Activated naive CD4-positive, alpha-beta T cell (primary cell): Measurements from ENCODE around the gene KRTAP17-1.

Experiments
- DNase-seq, 4 experiments: peaks; one replicate each; lab custom pipeline; 2025; lab: John Stamatoyannopoulos, UW

Gene KRTAP17-1

DNA sequence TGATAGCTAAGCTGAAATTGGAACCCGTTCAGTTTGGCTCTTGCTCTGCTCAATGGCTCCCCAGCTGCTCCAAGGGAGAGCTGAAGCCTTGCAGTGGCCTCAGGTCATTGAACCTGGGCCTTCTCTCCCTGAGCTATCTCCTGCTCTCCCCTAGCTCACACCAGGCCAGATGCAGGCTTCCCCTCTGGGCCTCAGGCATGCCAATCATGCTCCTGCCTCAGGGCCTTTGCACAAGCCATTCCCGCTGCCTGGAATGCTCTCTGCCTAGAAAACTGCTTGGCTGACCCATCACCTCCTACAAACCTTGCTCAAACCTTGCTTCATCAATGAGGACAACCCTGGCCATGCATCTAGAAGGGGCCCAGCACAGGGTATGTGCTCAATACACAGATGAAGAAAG lies 16.7 kb upstream of the KRTAP17-1 start:
- DNase-seq = no peak

DNA sequence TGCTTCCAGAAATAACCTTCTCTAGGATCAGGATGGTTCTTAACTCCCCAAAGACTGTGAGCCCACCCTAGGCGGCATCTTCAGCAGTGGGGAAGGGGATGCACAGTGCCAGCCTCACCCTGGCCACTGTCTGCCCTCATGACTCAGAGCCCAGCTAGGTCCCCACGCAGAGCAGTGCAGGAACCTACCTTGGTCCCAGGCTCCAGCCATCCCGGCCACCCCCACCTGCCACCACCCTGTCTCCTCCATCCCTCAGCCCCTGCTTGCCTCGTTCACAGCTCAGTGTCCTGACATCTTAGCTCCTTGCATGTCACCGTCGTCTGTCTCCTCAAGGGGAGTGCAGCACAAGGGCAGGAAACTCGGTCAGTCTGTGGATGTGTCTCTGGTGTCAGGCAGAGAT lies 16.1 kb upstream of the KRTAP17-1 start:
- no peak for DNase-seq

DNA sequence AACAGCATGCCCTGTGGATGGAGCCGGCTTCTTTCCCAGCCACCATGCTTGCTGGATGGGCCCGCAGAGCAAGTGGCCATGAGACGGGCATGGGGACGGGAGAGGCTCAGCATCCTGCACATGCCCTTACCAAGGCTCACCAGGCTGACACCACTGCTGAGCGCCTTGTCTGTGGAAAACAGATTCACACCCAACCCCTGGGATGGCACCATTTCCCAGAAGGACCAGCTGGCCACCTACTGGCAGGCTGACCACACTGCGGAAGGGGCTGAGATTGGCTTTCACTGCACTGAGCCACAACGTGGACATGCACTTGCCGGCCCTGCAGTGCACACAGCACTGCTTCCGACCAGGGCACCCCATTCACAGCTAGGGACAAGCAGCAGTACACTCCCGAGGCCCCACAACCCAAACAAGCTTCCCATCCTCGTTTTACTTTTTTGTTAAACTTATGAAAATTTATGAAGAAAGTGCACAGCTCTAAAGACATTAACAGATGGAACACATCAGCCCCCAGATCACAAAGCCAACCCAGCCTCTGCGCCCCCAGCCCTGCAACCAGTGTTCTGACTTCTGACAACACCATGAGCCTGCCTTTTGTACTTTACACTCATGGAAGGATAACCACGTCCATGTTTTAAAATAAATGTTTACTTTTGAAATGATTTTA lies 13.9 kb upstream of the KRTAP17-1 start:
- DNase-seq = no peak

DNA sequence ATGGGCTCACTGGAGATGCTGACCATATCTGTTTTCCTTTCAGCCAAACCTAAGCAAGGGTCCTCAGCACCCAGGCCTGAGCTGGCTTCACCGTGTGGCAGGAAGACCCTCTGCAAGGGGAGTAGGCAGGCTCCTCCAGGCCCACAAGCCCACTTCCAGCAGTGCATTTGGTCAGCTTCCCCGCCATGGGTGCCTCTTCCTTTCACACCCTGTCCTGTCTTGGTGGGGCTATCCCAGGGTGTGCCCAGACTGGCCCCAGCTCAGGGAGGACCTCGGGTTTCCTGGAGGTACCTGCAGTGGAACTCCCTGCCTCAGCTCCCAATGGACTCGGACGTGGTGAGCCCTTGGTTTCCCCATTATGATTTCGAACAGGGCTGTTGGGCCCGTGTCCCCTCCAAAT lies 12.7 kb upstream of the KRTAP17-1 start:
- no peak for DNase-seq

DNA sequence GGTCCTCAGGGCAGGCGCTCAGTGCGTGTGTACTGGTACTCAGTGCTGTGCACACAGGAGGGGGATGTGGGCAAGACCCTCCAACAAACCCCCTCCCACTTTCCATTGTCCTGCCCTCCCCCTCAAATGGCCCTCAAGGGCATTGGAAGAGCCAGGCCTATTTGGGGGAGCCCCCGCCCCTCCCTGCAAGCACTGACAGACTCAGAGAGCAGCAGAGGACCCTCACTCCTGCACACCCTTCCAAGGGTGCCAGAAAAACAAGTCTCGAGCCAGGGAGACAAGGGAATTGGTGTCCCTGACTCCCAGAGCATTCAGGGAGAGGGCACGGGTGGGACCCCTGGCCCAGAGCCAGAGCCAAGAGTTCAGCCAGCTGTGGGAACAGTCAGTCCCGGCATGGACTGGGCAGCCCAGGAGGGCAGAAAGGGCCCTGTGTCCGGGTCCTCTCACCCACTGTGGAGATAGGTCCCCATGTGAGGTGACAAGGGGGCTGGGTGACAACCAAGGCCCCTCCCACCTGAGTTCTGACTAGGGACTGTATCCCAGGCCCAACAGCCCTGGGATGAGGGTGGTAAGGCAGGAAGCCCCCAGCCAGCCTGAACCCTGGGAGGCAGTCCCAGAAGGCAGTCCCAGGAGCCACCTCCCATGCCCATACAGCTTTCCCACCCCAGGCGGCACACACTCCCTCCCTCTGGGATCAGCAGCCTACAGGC lies 12.1 kb upstream of the KRTAP17-1 start:
- DNase-seq = no peak

DNA sequence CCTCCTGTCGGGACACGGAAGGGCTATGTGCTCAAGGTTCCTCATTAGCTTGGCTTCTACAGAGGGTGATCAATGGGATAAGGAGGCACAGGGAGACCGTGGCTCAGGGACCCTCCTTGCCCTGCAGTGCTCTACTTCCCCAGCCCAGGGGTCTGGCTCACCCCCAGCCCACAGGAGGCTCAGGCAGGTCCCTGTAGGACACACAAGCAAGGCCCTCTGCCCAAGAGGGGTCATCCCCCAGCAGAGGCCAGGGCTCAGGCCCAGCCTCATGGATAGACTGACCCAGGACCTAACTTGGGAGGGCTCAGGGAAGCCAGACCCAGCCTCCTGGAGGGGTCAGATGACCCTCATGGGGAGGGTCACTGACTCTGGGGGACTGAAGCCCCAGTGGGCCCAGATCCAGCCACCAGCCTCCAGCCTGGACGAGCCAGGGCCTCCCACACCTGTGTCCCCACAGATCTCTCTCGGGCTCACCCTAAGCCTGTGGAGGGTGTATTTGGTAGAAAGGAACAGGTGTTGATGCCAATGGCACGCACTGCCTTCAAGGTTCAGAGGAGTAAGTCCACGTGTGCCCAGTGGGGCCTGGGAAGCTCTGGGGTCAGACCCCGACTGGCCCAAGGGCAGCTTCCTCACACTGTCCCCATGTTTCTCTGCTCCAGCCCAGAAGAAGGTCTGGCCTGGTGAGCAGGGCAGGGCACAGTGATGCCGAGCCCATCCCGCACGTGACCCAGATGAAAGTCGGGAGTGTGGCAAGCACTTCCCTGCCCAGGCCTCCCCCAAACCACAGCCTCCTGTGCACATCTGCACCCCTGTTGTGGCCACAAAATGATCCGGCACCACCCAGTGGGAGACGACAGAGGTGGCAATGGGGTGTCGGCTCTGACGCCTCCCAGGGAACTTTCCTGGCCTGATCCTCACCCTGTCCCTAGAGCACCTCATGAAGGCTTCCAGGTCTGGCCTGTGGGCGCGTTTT lies 10.9 kb upstream of the KRTAP17-1 start:
- DNase-seq = no peak

DNA sequence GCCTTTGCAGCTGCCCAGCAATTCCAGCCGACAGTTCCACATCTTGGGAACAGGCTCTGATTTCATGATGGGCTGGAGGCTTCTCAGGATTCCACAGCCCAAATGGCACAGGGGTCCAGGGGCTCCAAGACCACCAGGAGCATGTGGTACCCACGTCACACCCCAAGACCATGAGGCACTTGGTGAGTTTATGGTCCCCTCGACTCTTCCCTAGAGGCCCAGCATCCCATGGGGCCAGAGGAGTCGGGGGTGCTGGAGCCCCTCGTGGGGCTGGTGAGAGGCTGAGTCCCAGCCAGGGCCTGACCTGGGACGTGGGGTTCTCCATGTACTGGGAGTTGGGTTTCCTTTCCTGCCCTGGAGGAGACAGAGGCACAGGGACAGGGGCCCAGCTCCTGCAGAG lies 10.1 kb upstream of the KRTAP17-1 start:
- DNase-seq = no peak

DNA sequence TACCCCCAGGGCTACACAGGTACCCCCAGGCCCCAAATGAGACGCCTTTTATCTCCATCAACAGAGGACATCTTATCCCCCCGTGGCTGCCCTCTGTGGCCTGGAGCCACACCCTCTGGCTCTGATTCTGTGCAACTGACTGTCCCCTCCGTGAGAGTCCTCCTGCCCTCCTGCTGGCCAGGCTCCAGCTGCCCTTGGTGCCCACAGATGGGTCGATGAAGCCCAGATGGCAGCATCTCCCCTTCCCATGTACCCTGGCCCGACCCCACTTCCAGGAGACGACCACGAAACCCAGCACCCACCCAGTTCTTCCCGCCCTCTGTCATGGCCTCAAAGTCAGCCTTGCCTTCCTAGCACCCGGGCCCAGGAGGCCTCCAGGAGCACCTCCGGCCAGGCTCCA lies 9.6 kb upstream of the KRTAP17-1 start:
- DNase-seq = no peak

DNA sequence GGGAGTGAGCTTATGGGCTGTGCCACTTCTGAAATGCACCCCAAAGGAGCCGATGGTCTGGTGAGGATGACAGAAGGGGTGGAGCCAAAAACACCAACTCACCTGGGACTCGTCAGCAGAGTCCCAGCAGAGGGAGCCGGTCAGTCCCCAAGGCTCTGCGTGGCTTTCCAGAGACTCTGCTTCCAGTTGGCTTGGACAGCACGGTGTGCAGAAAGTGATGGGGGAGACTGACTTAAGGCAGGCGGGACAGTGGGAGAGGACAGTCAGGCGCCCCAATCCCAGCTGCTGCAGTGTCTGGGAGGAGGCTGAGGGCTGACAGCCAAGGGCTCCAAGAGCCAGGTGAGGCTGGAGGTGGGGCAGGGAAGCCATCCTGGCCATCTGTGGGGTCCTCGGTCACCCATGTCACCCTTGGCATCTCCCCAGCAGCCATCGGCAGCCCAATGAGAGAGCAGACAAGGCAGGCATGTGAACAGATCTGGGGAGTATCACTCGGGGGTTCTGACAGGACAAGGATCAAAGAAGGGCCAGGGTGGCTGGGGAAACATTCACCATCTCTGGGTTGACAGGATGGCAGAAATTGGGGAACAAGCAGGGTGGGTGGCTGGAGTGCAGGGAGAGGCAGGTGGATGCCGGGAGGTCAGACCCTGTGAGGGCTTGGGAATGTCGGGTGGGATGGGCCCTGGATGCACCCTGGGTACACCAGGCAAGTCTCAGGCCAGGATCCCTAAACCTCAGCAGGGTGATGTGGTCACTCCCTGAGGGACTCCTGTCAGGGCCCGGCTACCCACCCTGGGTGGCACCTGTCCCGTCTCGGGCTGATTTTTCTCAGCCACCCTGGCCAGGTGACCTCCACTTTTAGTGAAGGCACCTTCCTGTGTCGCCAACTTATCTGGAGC lies 8.9 kb upstream of the KRTAP17-1 start:
- DNase-seq = no peak

DNA sequence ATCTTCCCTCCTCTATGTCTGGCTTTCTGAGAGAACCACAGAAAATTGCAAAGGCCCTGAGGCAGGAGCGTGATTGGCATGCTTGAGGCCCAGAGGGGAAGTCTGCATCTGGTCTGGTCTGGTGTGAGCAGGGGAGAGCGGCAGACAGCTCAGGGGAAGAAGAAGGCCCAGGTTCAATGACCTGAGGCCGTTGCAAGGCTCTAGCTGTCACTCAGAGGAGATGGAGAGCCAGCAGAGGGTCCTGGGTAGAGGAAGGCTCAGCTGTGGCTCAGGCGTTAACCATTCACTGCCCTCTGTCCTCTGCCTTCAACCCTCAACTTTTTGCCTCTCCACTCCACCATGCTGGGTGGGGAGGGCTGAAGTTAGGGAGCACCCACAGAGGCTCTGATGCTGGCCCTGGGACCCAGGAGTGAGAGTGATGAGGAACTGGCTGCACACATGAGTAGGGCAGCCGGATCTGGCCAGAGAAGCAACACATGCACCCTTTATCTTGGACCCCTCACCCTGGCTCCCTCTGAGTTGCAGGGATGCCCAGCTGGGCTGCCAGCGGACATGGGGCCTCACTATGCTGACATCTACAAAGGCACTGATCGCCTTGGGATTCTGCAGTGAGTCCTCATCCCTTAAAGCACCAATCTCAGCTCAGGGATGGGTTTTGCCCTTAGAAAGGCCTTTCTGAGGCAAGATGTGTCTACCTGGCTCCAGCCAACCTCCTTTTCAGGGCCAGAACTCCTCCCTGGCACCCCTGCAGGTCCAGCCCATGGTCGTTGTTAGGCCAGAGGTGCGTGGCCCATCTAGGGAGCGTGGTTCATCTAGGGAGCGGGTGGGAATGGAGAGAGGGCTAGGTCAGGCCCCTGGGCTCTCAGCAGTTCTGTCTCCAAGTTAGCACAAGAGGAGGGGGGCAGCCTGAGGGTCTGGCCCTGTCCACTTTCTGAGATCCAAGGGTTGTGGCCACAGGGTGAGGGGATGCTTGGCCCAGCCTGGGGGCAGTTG lies 7.7 kb upstream of the KRTAP17-1 start:
- DNase-seq = no peak

DNA sequence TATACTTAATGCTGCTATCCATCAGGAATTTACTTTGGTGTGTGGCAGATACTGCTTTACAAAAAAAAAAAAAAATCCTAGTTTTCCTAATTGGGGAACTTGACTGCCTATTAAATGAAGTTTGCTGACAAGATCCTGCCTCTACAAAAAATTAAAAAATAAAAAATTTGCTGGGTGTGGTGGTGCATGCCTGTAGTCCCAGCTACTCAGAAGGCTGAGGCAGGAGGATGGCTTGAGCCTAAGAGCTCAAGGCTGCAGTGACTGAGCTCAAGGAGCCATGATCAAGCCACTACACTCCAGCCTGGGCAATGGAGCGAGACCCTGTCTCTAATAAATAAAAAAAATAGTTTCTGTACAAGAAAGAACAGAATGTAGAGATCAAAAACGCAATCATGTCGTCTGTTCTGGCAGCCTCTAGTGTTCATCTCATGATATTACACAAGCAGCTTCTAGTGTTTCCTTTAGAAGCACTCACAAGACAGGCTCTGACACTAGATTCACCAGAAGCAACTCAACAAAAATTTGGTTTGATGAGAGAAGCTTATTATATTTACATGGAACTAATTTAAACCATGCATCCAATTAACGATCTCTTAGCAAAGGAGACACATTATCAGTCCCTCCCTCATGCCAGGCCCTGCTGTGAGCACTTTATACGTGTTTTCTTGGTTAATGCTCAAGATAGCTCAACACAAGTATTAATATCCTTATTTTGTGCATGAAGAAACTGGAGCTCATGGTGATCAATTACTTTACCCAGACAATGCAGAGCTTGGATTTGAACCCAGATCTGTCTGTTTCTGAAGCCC lies 6.8 kb upstream of the KRTAP17-1 start:
- no peak for DNase-seq

DNA sequence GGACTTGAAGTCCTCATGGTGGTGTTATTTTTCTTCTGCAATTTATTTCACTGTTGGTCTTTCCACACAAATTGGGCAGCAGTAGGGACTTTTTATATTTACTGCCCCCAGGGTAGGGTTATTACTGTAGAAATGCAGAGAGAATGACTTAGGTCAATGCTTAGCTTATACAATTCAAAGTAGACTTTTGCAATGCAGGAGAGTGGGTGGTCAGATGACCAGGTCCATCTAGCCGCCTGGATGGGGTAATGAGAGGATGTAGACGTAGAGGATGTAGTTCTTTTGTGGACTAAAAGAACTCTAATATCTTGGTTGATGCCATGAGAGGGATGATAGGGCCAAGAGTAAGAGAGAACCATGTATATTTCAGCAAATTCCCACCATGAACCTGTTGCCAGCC lies 2.7 kb upstream of the KRTAP17-1 start:
- no peak for DNase-seq

DNA sequence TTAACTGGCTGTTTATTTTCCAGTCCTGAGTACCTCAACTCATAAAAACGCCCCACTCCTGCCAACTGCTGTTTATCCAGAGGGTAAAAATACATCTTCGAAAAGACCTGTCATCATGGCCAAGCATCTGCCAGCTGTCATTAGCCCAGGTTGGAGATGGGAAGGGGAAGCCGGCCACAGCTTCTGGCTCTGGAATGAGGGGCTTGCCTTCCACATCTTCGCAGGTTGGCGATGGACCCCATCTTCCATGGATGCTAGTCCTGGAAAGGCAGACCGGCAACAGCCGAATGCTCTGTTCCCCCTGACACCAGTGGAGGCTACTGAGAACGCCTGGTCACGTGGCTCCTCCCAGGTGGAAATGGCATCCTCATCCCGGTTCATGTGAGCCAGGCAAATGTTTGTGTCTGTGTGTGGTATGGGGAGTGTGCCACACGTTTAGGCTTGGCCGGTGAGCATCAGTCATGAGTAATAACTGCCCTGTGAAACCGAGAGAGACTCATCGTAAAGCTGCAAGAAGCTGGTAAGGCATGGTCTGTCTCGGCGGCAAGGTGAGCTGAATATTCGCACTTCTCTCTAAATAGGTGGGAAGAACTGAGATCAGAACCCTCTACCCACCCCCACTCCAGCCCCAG lies 420 bp upstream of the KRTAP17-1 start:
- no peak for DNase-seq

DNA sequence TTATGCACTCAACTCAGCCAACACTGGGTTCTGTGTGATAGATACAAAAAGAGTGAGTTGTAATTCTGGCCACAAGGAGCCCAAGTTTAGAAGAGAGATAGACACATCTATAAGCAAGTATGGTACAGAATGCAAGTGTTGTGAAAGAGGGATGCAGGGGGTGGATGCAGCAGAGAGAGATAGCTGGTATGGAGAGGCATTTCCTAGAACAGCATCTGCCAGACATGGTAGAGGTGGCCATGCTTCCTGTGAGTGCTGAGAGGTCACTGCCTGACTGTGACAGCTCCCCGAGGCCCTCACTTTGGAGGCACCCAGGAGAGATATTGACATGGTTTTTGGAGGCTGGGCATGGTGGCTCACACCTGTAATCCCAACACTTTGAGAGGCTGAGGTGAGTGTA lies 4.4 kb downstream of the KRTAP17-1 start:
- DNase-seq = no peak

DNA sequence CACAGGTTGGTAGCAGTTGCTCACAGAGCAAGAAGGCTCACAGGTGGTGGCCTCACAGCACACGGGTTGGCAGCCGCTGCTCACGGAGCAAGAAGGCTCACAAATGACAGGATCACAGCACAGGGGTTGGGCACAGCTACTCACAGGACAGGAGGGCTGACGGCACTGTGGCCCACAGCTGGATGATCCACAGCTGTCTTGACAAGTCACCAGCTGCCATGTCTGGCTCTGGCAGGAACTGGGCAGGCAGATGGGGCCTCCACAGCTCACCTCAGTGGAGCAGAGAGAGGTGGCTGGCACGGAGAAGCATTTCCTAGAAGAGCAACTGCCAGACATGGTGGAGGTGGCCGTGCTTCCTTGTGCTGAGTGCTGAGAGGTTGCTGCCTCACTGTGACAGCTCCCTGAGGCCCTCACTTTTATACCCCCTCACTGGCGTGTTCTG lies 6.6 kb downstream of the KRTAP17-1 start, which contains the start of gene KRTAP16-1:
KRTAP16-1 (minus strand) TSS at position 392 of the 442 bp plus-strand sequence; CDS start at position 336, 56 bp downstream.
- DNase-seq = peak in 2 of 4 experiments; percentile 59 to 65

DNA sequence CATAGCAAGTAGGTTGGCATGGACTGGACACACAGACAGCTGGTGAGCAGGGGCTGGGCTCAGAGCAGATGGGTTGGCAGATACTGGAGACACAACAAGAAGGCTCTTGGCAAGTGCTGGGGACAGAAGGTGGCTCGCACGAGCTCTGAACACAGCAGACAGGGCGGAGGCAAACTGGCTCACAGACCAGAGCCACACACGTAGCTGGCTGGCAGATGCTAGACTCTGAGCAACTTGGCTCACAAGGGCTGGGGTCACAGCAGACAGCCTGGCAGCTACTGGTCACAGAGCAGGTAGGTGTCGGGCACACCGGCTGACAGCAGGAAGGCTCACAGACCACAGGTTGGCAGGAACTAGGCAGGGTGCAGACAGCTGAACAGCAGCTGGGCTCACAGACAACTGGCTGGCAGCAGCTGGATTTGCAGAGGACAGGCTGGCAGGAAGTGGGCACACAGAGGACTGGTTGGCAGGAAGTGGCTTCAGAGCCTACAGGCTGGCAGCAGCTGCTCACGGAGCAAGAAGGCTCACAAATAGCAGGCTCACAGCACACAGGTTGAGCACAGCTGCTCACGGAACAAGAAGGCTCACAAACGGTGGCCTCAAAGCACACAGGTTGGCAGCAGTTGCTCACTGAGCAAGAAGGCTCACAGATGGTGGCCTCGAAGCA lies 7.1 kb downstream of the KRTAP17-1 start:
- DNase-seq = peak in 2 of 4 experiments; percentile 73 to 74

DNA sequence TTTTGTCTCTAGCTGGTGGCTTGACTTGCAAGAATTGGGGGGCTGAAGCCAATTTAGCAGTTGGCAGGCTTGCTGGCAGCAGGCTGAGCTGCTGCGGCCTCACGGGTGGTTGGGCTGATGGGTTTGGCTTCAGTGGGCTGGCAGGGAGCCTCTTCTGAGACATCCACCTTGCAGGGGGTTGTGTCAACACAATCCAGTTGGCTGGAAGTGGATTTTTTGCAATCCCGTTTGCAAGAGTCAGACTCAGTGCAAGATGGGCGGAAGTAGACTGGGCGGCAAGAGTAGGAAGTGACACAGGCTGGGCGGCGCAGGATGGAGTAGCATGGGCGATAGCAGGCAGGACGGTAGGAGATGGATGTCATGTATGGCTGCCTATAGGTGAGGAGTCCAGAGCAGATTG lies 7.9 kb downstream of the KRTAP17-1 start:
- DNase-seq = no peak

DNA sequence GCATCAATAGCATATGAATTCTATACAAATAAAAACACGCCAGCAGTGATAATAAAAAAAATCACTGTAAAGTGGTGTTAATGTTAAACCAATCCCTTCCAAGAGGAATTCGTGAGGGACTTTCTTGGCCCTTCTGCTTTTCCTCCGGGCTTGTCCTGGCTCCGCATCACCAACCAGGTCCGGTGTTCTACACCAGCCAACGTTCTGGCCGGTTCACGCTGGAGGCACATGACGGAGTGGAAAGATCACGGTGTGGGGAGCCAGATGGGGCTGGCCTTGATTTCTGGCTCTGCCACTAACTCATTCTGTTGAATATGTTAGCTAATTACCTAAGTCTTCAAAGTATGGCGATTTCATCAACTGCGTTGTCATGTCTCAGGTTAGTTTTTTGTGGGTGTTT lies 11.4 kb downstream of the KRTAP17-1 start:
- no peak for DNase-seq
